HepG2 (cell line): Measurements from ENCODE around the gene RICTOR. TPM values are rescaled to one million over a fixed set of nuclear protein-coding genes. Genes with fewer than 3 reads are reported as not detected.

ENCODE experiments used
- ATAC-seq: fragments of 200-7000 bp; cut with Tn5 transposase; 3 replicates; pipeline ENCODE4 v1.9.1; 2020; ENCODE audit warnings: mild to moderate bottlenecking, moderate library complexity
- BruUV-seq: library from RNA; stranded (reverse); fragments of 400-500 nt; replicated peaks from 2 replicates; lab custom pipeline; 2021; lab: Mats Ljungman, UMichigan
- CTCF ChIA-PET: fragments of 300-600 bp; formaldehyde crosslinking; extraction: SDS; loops from one replicate; lab custom pipeline; 2021; ENCODE audit warnings: low total read pairs, inconsistent platforms, low intra/inter-chr PET ratio; lab: Yijun Ruan, JAX
- POLR2A ChIA-PET: fragments of 350-600 bp; sonication (Branson Sonifier 250); formaldehyde crosslinking; loops from one replicate; lab custom pipeline; 2020; ENCODE audit warnings: antibody characterized with exemption, inconsistent platforms; lab: Yijun Ruan, JAX
- DNase-seq: peaks from one replicate; pipeline ENCODE4 v3.0.0-alpha.2; 2015; ENCODE audit warnings: low spot score
- FAIRE-seq: peaks from 3 replicates; lab custom pipeline; 2011; peaks lifted over from hg19 to GRCh38; lab: Jason Lieb, UNC
- H2AFZ ChIP-seq: one replicate; pipeline ENCODE4 v1.6.1; 2011; ENCODE audit warnings: low read length, inconsistent platforms
- H3K27ac ChIP-seq: fragments of 300-600 bp; 3 replicates; pipeline ENCODE4 v1.8.0; 2011; ENCODE audit warnings: mixed run types, mild to moderate bottlenecking, mixed read lengths, low read length, inconsistent platforms; ENCODE audit not compliant: insufficient read depth; ENCODE audit errors: extremely low read length
- H3K27me3 ChIP-seq, 2 experiments: fragments of 200-600 bp in 1 of 2; 2 replicates in 1 of 2; 3 replicates in 1 of 2; pipeline versions ENCODE4 v1.6.0 to v1.8.0; 2011; ENCODE audit warnings: low read length in 2 of 2, mild to moderate bottlenecking in 2 of 2, moderate library complexity in 2 of 2, inconsistent platforms in 1 of 2; ENCODE audit not compliant: insufficient read depth in 2 of 2, control insufficient read depth in 1 of 2
- H3K36me3 ChIP-seq, 2 experiments: fragments of 200-600 bp in 1 of 2; replicated peaks in 1 of 2; 2 replicates in 1 of 2; 3 replicates in 1 of 2; pipeline versions ENCODE4 v1.5.1 to v1.8.0; 2011; ENCODE audit warnings: low read length in 2 of 2, inconsistent platforms in 1 of 2; ENCODE audit not compliant: insufficient read depth in 2 of 2, control insufficient read depth in 1 of 2
- H3K4me1 ChIP-seq: 2 replicates; pipeline ENCODE4 v1.5.1; 2012; ENCODE audit warnings: low read length, inconsistent platforms; ENCODE audit not compliant: insufficient read depth
- H3K4me2 ChIP-seq: 2 replicates; pipeline ENCODE4 v1.6.0; 2011; ENCODE audit warnings: low read depth, low read length, inconsistent platforms
- H3K4me3 ChIP-seq, 3 experiments: fragments of 200-600 bp in 1 of 3; sonication (generic), shearing (Covaris generic) in 1 of 3; replicated peaks in 1 of 3; 2 replicates each; pipeline ENCODE4 v1.5.1; 2011 to 2016; ENCODE audit warnings: low read length in 3 of 3, inconsistent platforms in 2 of 3, low read depth in 2 of 3, mild to moderate bottlenecking in 2 of 3, control low read depth in 1 of 3, mixed read lengths in 1 of 3; ENCODE audit not compliant: insufficient read depth in 1 of 3
- H3K79me2 ChIP-seq: one replicate; pipeline ENCODE4 v1.6.1; 2011; ENCODE audit warnings: low read length, inconsistent platforms; ENCODE audit not compliant: insufficient read depth
- H3K9ac ChIP-seq: 2 replicates; pipeline ENCODE4 v1.6.0; 2011; ENCODE audit warnings: mild to moderate bottlenecking, low read depth, low read length, inconsistent platforms; ENCODE audit not compliant: insufficient read depth
- H3K9me3 ChIP-seq: 2 replicates; pipeline ENCODE4 v1.5.1; 2012; ENCODE audit warnings: mild to moderate bottlenecking, low read length
- H4K20me1 ChIP-seq: 2 replicates; pipeline ENCODE4 v1.6.0; 2011; ENCODE audit warnings: inconsistent platforms, mild to moderate bottlenecking, low read length, moderate library complexity; ENCODE audit not compliant: insufficient read depth
- ATF7 ChIP-seq, 2 experiments: fragments of 450-650 bp in 1 of 2; sonication (generic) in 1 of 2; formaldehyde crosslinking in 1 of 2; IDR thresholded peaks; 2 replicates each; pipeline versions ENCODE4 v1.4.0 to v1.6.1; 2016 to 2020; ENCODE audit warnings: antibody characterized with exemption in 1 of 2, mild to moderate bottlenecking in 1 of 2, missing genetic modification reagents in 1 of 2
- MZF1 ChIP-seq: sonication (generic); formaldehyde crosslinking; IDR thresholded peaks from 2 replicates; pipeline ENCODE4 v1.8.1; 2023; ENCODE audit warnings: mild to moderate bottlenecking, missing genetic modification reagents, borderline replicate concordance
- NCOR1 ChIP-seq: fragments of 200-600 bp; sonication (generic); IDR thresholded peaks from 2 replicates; pipeline ENCODE4 v1.7.0; 2017; ENCODE audit warnings: antibody characterized with exemption, low read length, borderline replicate concordance
- SPEN ChIP-seq: sonication (generic); formaldehyde crosslinking; IDR thresholded peaks from 2 replicates; pipeline ENCODE4 v1.5.1; 2020; ENCODE audit warnings: low read depth, mild to moderate bottlenecking, missing genetic modification reagents
- SRSF9 ChIP-seq: fragments of 200-400 bp; formaldehyde crosslinking; IDR thresholded peaks from 2 replicates; pipeline ENCODE4 v1.6.1; 2018; ENCODE audit warnings: borderline replicate concordance, mild to moderate bottlenecking, low read depth, low read length; ENCODE audit not compliant: insufficient read depth, poor library complexity, severe bottlenecking
- ZNF790 ChIP-seq: sonication (generic); formaldehyde crosslinking; IDR thresholded peaks from 2 replicates; pipeline ENCODE4 v1.8.0; 2022; ENCODE audit warnings: missing genetic modification reagents, mild to moderate bottlenecking, borderline replicate concordance
- WGBS: methylation state at CpG from one replicate; pipeline ENCODE4 v1.1.6; 2017; ENCODE audit warnings: low lambda C conversion rate; 5-methylcytosine and 5-hydroxymethylcytosine counted together
- in situ Hi-C: cut with HindIII; loops from 2 replicates; pipeline ENCODE4 v1.10.0; 2017; ENCODE audit warnings: low pct_unique_long_range_greater_than_20kb; ENCODE audit not compliant: extremely low pct_ligation_motif_present
- intact Hi-C: fragments of 100-400 bp; cut with micrococcal nuclease; formaldehyde crosslinking; loops from one replicate; pipeline ENCODE4 v1.10.0; 2022; ENCODE audit not compliant: unreplicated experiment
- polyA plus RNA-seq, 8 experiments: library from polyadenylated mRNA; depleted of rRNA in 3 of 8; stranded (reverse) in 7 of 8; unstranded in 1 of 8; fragments of >200 nt; fragmentation: Illumina TruSeq in 4 of 8; extraction: Trizol in 4 of 8; gene quantifications; 2 replicates each; pipeline versions ENCODE4 v1.2.1 to v1.2.3, GENCODE V29; 2011 to 2016; ENCODE audit warnings: low read depth in 4 of 8, missing spikeins in 1 of 8, mixed read lengths in 1 of 8; ENCODE audit not compliant: insufficient read depth in 1 of 8
- total RNA-seq, 5 experiments: library from RNA; depleted of rRNA; stranded (reverse); fragments of >200 nt; fragmentation: Illumina TruSeq; extraction: Trizol; gene quantifications; 2 replicates each; pipeline ENCODE4 v1.2.3, GENCODE V29; 2016; ENCODE audit warnings: low read depth in 1 of 5
- TF ChIP-seq, protein P1 (sequence below): IDR thresholded peaks from 2 replicates; pipeline ENCODE4 v1.6.1; 2016; ENCODE audit warnings: low read depth, control low read depth
- TF ChIP-seq, protein P2 (sequence below): sonication (generic); formaldehyde crosslinking; IDR thresholded peaks from 2 replicates; pipeline ENCODE4 v1.4.0; 2020; ENCODE audit warnings: missing genetic modification reagents
- TF ChIP-seq, protein P3 (sequence below): sonication (generic); formaldehyde crosslinking; IDR thresholded peaks from 2 replicates; pipeline ENCODE4 v1.5.0; 2020; ENCODE audit warnings: mild to moderate bottlenecking, low read depth, missing genetic modification reagents, borderline replicate concordance

RICTOR gene
- total and polyA plus RNA-seq, 2 of the 13 experiments (the other 11 are each of a cell fraction or from before 2014, with no cell fraction given) = 10.7 to 15.4 TPM

DNA sequence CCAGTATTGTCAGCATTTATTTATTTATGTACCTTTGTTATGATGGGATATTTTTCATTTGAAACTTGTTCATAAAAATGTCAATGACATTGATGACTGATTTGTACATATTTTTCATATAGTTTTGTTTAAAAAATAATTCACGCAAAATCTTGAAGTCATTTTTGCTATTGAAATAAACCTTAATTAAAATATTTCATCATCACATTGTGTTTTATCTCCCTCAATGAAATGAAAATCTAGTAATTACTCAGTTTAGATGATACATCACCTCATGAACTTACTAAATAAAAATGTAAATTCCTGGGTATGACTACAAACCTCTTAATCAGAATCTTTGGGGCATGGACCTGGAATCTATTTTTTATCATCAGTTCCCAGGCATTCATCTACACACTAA, 138.8 kb downstream of the RICTOR start:
- WGBS = 56% methylated on average over 1 of the region's 1 CpG
- H3K4me3 ChIP-seq = no peak overlapping the region
- H2AFZ ChIP-seq = no peak overlapping the region
- H3K9me3 ChIP-seq = no peaks in the 10 kb centered on the region
- no peak overlapping the region for H3K27ac ChIP-seq
- H3K9ac ChIP-seq = no peak overlapping the region
- no peaks in the 10 kb centered on the region for H3K79me2 ChIP-seq
- no peak overlapping the region for H3K4me2 ChIP-seq
- no TSS peak for BruUV-seq
- H3K27me3 ChIP-seq = no peaks in the 10 kb centered on the region
- no peaks in the 10 kb centered on the region for H3K4me1 ChIP-seq
- in situ Hi-C loops (no loop called here), intact Hi-C loops (no loop called here)
- peaks cover 5 to 28% of the 10 kb centered on the region in 2 experiments; a peak in 3 of 5 replicates for H3K36me3 ChIP-seq
- ChIA-PET POLR2A (no interaction called here), CTCF (no interaction called here)
- DNase-seq = no peak
- H4K20me1 ChIP-seq = no peaks in the 10 kb centered on the region
- no peak for FAIRE-seq
- no peak for ATAC-seq
- TF ChIP-seq ATF7 (IDR thresholded peaks at IDR 0.05) (peak; percentile 5; the same call in 1 of the 2 replicates), ATF7 (CRISPR knock-in tag; IDR thresholded peaks at IDR 0.05) (no peak), ZNF790 (no peak), SRSF9 (no peak)
- TF ChIP-seq, all 625 proteins: peak for 1

DNA sequence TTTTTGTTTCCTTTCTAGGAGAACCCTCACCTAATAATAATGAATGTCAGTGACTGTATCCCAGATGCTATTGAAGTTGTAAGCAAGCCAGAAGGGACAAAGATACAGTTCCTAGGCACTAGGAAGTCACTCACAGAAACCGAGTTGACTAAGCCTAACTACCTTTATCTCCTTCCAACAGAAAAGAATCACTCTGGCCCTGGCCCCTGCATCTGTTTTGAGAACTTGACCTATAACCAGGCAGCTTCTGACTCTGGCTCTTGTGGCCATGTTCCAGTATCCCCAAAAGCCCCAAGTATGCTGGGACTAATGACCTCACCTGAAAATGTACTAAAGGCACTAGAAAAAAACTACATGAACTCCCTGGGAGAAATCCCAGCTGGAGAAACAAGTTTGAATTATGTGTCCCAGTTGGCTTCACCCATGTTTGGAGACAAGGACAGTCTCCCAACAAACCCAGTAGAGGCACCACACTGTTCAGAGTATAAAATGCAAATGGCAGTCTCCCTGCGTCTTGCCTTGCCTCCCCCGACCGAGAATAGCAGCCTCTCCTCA, 141.3 kb downstream of the RICTOR start:
- H3K4me2 ChIP-seq = no peak overlapping the region
- H3K4me3 ChIP-seq = no peak overlapping the region
- no peaks in the 10 kb centered on the region for H3K9me3 ChIP-seq
- no TSS peak for BruUV-seq
- POLR2A ChIA-PET = no interaction called here
- no peaks in the 10 kb centered on the region for H4K20me1 ChIP-seq
- intact Hi-C loops (no loop called here), in situ Hi-C loops (no loop called here)
- no peak overlapping the region for H3K27ac ChIP-seq
- DNase-seq (no peak), FAIRE-seq (no peak), ATAC-seq (no peak)
- no peaks in the 10 kb centered on the region for H3K79me2 ChIP-seq
- no peaks in the 10 kb centered on the region for H3K4me1 ChIP-seq
- H3K27me3 ChIP-seq = no peaks in the 10 kb centered on the region
- 95% methylated on average over 4 of the region's 4 CpGs for WGBS
- H3K36me3 ChIP-seq = peaks cover 6 to 40% of the 10 kb centered on the region in 2 experiments; a peak in 4 of 5 replicates
- no peak overlapping the region for H2AFZ ChIP-seq
- H3K9ac ChIP-seq = no peak overlapping the region
- CTCF ChIA-PET = no interaction called here
- TF ChIP-seq, protein P1, sequence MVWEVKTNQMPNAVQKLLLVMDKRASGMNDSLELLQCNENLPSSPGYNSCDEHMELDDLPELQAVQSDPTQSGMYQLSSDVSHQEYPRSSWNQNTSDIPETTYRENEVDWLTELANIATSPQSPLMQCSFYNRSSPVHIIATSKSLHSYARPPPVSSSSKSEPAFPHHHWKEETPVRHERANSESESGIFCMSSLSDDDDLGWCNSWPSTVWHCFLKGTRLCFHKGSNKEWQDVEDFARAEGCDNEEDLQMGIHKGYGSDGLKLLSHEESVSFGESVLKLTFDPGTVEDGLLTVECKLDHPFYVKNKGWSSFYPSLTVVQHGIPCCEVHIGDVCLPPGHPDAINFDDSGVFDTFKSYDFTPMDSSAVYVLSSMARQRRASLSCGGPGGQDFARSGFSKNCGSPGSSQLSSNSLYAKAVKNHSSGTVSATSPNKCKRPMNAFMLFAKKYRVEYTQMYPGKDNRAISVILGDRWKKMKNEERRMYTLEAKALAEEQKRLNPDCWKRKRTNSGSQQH (CRISPR knock-in tag) = no peak
- TF ChIP-seq MZF1 (no peak), NCOR1 (no peak), SPEN (CRISPR knock-in tag) (no peak)
- TF ChIP-seq, protein P2, sequence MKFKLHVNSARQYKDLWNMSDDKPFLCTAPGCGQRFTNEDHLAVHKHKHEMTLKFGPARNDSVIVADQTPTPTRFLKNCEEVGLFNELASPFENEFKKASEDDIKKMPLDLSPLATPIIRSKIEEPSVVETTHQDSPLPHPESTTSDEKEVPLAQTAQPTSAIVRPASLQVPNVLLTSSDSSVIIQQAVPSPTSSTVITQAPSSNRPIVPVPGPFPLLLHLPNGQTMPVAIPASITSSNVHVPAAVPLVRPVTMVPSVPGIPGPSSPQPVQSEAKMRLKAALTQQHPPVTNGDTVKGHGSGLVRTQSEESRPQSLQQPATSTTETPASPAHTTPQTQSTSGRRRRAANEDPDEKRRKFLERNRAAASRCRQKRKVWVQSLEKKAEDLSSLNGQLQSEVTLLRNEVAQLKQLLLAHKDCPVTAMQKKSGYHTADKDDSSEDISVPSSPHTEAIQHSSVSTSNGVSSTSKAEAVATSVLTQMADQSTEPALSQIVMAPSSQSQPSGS (CRISPR knock-in tag) = no peak
- TF ChIP-seq, protein P3, sequence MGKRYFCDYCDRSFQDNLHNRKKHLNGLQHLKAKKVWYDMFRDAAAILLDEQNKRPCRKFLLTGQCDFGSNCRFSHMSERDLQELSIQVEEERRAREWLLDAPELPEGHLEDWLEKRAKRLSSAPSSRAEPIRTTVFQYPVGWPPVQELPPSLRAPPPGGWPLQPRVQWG (CRISPR knock-in tag) = no peak
